Measurements from ENCODE around the gene ADH7. TPM values are rescaled to one million over a fixed set of nuclear protein-coding genes. Genes with fewer than 3 reads are reported as not detected.
"Not testable (repeated sequence)": the region's sequence is repeated elsewhere in the genome, so short reads cannot be mapped to it uniquely, and the experiment has no call there.

The ADH7 gene
- total RNA-seq, 2 experiments from 2014 or later, result not detected

GRCh38 chr4:99372464-99372863 lies 62.7 kb downstream of the ADH7 start:
- H3K27me3 Mint-ChIP-seq, result peaks cover 19% of the 10 kb centered on the region
- H3K36me3 Mint-ChIP-seq, H3K4me3 Mint-ChIP-seq, H3K4me1 Mint-ChIP-seq, H3K27ac Mint-ChIP-seq, DNase-seq: not testable (repeated sequence)
- H3K9me3 Mint-ChIP-seq, result peaks cover 20% of the 10 kb centered on the region

- not testable (repeated sequence) for H3K4me3 Mint-ChIP-seq, DNase-seq, H3K9me3 Mint-ChIP-seq, H3K27ac Mint-ChIP-seq, H3K36me3 Mint-ChIP-seq, H3K4me1 Mint-ChIP-seq
- H3K27me3 Mint-ChIP-seq, result peaks cover 17% of the 10 kb centered on the region
Measured at GRCh38 chr4:99367817-99368216, 67.3 kb downstream of the ADH7 start.

- Mint-ChIP-seq H3K4me1 (no peaks in the 10 kb centered on the region), H3K36me3 (no peaks in the 10 kb centered on the region), H3K27me3 (peaks cover 17% of the 10 kb centered on the region), H3K9me3 (peaks cover 3% of the 10 kb centered on the region), H3K4me3 (no peak overlapping the region), H3K27ac (no peak overlapping the region)
- no peak for DNase-seq
Measured at GRCh38 chr4:99366491-99366890, 68.7 kb downstream of the ADH7 start.

GRCh38 chr4:99362768-99363167 lies 72.4 kb downstream of the ADH7 start:
- Mint-ChIP-seq H3K36me3 (no peaks in the 10 kb centered on the region), H3K27me3 (peaks cover 14% of the 10 kb centered on the region), H3K4me1 (peaks cover 3% of the 10 kb centered on the region), H3K4me3 (no peak overlapping the region), H3K27ac (no peak overlapping the region), H3K9me3 (peaks cover 3% of the 10 kb centered on the region)
- DNase-seq, result no peak

Other genes with a start within 250 kb of the ADH7 start
- not detected for gene ADH6, start 216.1 kb downstream of the ADH7 start, total RNA-seq
- not detected for gene ADH1A, start 144.4 kb downstream of the ADH7 start, total RNA-seq
- not detected for gene ADH1B, start 113.9 kb downstream of the ADH7 start, total RNA-seq
- gene ADH1C, start 82.6 kb downstream of the ADH7 start, total RNA-seq, result not detected
- not detected for gene C4orf17, start 75.7 kb upstream of the ADH7 start, total RNA-seq
- gene TRMT10A, start 128.7 kb upstream of the ADH7 start, total RNA-seq, result 1 to 10 TPM; 8.5 to 8.8 TPM
- gene MTTP, start 139.5 kb upstream of the ADH7 start, total RNA-seq, result under 1 TPM; 0.34 to 0.47 TPM
- gene C4orf54, start 222.5 kb upstream of the ADH7 start, total RNA-seq, result not detected

All from activated naive CD8-positive, alpha-beta T cell treated with anti-CD3 and anti-CD28 coated beads for 36 hours (primary cell).